Cardiac muscle cell (in vitro differentiated cells and primary cell): ENCODE data around the gene XYLT1. TPM values are rescaled to one million over a fixed set of nuclear protein-coding genes. Genes with fewer than 3 reads are reported as not detected.
A peak's percentile ranks its signal among the peaks of the same experiment; 100 is the strongest.

Source experiments
- DNase-seq, 2 donors: peaks; one replicate each; pipeline versions ENCODE4 v3.0.0 to v3.0.0-alpha.2; 2010 to 2017; ENCODE audit warnings: low read depth in 1 of 2, low spot score in 1 of 2
- H3K27ac ChIP-seq: fragments of 200-600 bp; sonication (generic); 2 replicates; pipeline ENCODE4 v1.5.1; 2016
- H3K27me3 ChIP-seq: fragments of 200-600 bp; sonication (generic); 2 replicates; pipeline ENCODE4 v1.6.0; 2016; ENCODE audit warnings: control low read depth
- H3K36me3 ChIP-seq: fragments of 200-600 bp; sonication (generic); 2 replicates; pipeline ENCODE4 v1.5.1; 2016; ENCODE audit warnings: control low read depth
- H3K4me1 ChIP-seq: fragments of 200-600 bp; sonication (generic); 2 replicates; pipeline ENCODE4 v1.8.1; 2017; ENCODE audit warnings: low read depth, mild to moderate bottlenecking, mixed run types
- H3K4me3 ChIP-seq: fragments of 200-600 bp; sonication (generic); 2 replicates; pipeline ENCODE4 v1.5.1; 2016; ENCODE audit warnings: mild to moderate bottlenecking
- H3K9me3 ChIP-seq: fragments of 200-600 bp; sonication (generic); 2 replicates; pipeline ENCODE4 v1.5.1; 2017; ENCODE audit warnings: low read depth, mild to moderate bottlenecking, control low read depth
- polyA plus RNA-seq: library from polyadenylated mRNA; unstranded; fragments of >200 nt; fragmentation: Nextera tagmentation; extraction: Ambion mirVana; gene quantifications from 2 replicates; pipeline ENCODE4 v1.2.1, GENCODE V29; 2016
- total RNA-seq: library from RNA; depleted of rRNA; stranded (reverse); fragments of >200 nt; gene quantifications from 2 replicates; pipeline ENCODE4 v1.2.3, GENCODE V29; 2016
- TF ChIP-seq, protein P1 (sequence below): IDR thresholded peaks from 2 replicates; pipeline ENCODE4 v1.5.1; 2012; ENCODE audit warnings: low read depth, mild to moderate bottlenecking, low read length

XYLT1 gene, protein sequence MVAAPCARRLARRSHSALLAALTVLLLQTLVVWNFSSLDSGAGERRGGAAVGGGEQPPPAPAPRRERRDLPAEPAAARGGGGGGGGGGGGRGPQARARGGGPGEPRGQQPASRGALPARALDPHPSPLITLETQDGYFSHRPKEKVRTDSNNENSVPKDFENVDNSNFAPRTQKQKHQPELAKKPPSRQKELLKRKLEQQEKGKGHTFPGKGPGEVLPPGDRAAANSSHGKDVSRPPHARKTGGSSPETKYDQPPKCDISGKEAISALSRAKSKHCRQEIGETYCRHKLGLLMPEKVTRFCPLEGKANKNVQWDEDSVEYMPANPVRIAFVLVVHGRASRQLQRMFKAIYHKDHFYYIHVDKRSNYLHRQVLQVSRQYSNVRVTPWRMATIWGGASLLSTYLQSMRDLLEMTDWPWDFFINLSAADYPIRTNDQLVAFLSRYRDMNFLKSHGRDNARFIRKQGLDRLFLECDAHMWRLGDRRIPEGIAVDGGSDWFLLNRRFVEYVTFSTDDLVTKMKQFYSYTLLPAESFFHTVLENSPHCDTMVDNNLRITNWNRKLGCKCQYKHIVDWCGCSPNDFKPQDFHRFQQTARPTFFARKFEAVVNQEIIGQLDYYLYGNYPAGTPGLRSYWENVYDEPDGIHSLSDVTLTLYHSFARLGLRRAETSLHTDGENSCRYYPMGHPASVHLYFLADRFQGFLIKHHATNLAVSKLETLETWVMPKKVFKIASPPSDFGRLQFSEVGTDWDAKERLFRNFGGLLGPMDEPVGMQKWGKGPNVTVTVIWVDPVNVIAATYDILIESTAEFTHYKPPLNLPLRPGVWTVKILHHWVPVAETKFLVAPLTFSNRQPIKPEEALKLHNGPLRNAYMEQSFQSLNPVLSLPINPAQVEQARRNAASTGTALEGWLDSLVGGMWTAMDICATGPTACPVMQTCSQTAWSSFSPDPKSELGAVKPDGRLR
- total RNA-seq, result 5.1 and 7.2 TPM in 2 replicates
- 3.1 and 4.8 TPM in 2 replicates for polyA plus RNA-seq

DNA sequence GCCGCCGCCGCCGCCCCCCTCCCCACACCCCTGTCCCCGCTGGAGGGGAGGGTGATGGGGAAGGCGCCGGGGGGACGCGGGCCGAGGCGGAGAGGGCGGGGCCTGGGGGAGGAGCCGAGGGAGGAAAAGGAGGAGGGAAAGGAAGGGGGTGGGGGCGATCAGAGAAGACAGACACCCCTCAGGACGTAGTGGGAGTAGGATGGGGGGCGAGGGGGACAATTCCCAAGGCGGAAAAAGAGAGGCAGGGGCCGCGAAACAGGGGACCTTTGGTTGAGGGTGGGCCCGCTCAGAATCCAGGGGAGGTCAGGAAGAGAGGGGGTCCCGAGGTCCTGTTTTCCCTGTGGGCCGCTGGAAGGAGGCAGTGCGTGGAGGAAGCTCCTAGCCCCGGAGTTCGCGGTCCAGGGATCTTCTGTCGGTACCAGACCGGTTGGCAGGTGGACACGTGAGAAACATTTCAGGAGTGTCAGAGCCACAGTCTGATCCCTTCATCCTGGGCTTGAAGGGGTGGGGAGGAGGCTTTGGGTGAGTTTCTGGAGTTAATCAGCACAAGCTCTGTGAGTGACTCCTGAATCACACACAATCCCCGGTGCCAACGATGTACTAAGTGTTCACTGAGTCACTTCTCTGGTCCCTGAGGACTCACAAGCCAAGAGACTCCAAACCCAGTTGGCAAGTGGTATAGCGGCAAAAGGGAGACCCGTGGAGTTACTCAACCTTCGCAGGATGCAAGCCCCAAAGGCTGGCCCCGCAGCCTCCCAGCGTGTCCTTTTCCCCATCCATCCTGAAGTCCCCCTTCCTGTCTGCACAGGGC lies at the start of gene XYLT1:
TSS of gene XYLT1 (minus strand) at position 53 of the 811 bp plus-strand sequence. CDS start 164 bp downstream, outside the sequence.
- TF ChIP-seq, protein P1, sequence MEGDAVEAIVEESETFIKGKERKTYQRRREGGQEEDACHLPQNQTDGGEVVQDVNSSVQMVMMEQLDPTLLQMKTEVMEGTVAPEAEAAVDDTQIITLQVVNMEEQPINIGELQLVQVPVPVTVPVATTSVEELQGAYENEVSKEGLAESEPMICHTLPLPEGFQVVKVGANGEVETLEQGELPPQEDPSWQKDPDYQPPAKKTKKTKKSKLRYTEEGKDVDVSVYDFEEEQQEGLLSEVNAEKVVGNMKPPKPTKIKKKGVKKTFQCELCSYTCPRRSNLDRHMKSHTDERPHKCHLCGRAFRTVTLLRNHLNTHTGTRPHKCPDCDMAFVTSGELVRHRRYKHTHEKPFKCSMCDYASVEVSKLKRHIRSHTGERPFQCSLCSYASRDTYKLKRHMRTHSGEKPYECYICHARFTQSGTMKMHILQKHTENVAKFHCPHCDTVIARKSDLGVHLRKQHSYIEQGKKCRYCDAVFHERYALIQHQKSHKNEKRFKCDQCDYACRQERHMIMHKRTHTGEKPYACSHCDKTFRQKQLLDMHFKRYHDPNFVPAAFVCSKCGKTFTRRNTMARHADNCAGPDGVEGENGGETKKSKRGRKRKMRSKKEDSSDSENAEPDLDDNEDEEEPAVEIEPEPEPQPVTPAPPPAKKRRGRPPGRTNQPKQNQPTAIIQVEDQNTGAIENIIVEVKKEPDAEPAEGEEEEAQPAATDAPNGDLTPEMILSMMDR, result no peak
- H3K4me3 ChIP-seq, result peak within 1 kb of the TSS; percentile 96
- no peak within 1 kb of the TSS for H3K27ac ChIP-seq
- no peaks in the 10 kb centered on the region for H3K9me3 ChIP-seq
- peaks cover 11% of the 10 kb centered on the region for H3K4me1 ChIP-seq
- H3K27me3 ChIP-seq, result no peaks in the 10 kb centered on the region
- DNase-seq, result peak; percentile 69 to 76
- no peaks in the 10 kb centered on the region for H3K36me3 ChIP-seq

DNA sequence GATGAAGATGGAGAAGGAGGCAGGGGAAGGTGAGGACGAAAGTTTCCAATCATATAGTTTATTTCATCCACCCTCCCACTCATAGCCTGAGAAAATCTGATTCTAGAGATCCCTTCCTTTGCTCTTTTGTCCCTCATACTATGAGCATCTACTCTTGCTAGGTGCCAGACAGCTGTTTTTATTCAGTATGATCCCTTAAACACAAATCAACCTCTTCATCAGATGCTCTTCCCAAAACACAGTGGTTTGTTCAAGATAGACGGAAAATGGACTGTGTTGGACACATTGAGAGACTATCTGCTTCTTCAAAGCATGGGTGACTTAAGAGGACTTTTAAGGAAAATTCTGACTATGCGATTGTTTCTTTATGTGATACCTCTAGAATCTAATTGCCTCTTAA lies 49.4 kb upstream of the XYLT1 start:
- H3K4me1 ChIP-seq, result no peaks in the 10 kb centered on the region
- no peak for DNase-seq
- H3K9me3 ChIP-seq, result no peaks in the 10 kb centered on the region
- H3K27ac ChIP-seq, result no peak overlapping the region
- H3K4me3 ChIP-seq, result no peak overlapping the region
- peaks cover 5% of the 10 kb centered on the region for H3K27me3 ChIP-seq
- TF ChIP-seq, protein P1, result no peak
- no peaks in the 10 kb centered on the region for H3K36me3 ChIP-seq

DNA sequence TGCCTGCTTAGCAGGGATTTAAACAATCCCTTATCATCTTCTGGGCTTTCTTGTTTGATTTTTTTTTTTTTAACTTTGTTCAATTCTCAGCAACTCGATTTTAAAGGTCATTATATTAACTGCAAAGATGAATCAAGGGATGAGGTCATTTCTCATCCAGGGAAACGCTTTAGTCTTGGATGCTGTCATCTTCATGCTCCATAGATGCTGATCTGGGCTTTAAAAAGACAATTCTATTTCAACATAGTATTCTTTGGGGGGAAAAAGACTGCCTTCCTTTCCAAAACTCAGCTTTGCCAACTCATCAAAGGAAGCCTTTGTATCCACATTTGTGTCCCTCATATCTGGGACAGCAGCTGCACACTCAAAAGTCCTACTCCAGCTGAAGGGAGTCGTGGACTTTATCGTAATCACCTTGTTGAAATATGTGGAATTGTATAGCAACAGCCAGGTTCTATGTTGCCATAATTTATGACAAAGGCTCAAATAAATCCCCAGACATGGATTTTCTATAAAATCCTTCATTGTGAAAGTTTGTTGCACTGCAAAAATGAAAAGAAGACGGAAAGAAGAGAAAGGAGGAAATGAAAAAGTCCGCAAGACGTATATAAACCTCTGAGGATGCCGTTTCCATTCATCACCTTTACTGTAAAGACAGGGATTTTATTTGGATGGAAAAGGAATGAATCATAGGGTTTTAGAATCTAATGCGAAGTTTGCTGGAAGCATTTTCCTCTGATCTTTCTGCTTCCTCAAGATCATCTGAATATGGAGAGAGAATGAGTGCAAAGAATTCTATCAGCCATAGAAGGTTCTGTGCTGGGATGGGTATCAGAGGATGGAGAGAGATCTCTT lies 48.6 kb upstream of the XYLT1 start:
- H3K9me3 ChIP-seq, result no peaks in the 10 kb centered on the region
- DNase-seq, result no peak
- H3K4me3 ChIP-seq, result no peak overlapping the region
- TF ChIP-seq, protein P1, result no peak
- H3K27ac ChIP-seq, result no peak overlapping the region
- peaks cover 5% of the 10 kb centered on the region for H3K27me3 ChIP-seq
- no peaks in the 10 kb centered on the region for H3K4me1 ChIP-seq
- no peaks in the 10 kb centered on the region for H3K36me3 ChIP-seq

DNA sequence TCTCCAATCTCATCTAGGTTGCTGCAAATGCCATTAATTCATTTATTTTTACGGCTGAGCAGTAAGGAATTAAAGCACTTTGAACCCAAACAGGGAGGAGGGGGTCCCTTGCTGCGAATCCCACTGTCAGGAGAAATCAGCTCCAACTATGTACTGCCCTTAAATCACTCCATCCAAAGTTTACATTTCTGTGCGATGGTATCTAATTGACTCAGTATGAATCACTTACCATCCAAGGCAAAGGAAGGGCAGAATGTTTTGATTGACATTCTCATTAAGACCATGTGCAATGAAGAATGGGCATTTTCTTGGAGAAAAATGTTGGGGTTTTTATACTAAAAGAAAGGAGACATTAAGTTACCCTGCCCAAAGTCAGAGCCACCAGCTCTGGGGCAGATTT lies 47.7 kb upstream of the XYLT1 start:
- Histone ChIP-seq H3K27me3 (peaks cover 5% of the 10 kb centered on the region), H3K36me3 (no peaks in the 10 kb centered on the region), H3K4me1 (no peaks in the 10 kb centered on the region), H3K27ac (no peak overlapping the region), H3K4me3 (no peak overlapping the region), H3K9me3 (no peaks in the 10 kb centered on the region)
- no peak for DNase-seq
- TF ChIP-seq, protein P1, result no peak
